CD14-positive monocyte (primary cell): ENCODE measurements around the gene NSMCE3. TPM values are rescaled to one million over a fixed set of nuclear protein-coding genes. Genes with fewer than 3 reads are reported as not detected.

ENCODE experiments used
- DNase-seq, 3 donors: peaks; one replicate each; pipeline ENCODE4 v3.0.0-alpha.2; 2011 to 2022
- H2AFZ ChIP-seq: 2 replicates; pipeline ENCODE4 v1.6.0; 2012; ENCODE audit warnings: mild to moderate bottlenecking, low read depth, low read length, inconsistent platforms; ENCODE audit not compliant: insufficient read depth, poor library complexity, severe bottlenecking
- H3K27ac ChIP-seq, 2 donors: 1 replicate in 1 of 2; 2 replicates in 1 of 2; pipeline ENCODE4 v1.5.1; 2012 to 2013; ENCODE audit warnings: low read length in 2 of 2, control low read depth in 1 of 2, inconsistent platforms in 1 of 2, low read depth in 1 of 2, mild to moderate bottlenecking in 1 of 2
- H3K27me3 ChIP-seq, 2 donors: one replicate each; pipeline versions ENCODE4 v1.6.0 to v1.6.1; 2011 to 2013; ENCODE audit warnings: low read length in 2 of 2; ENCODE audit not compliant: control insufficient read depth in 2 of 2, insufficient read depth in 2 of 2
- H3K36me3 ChIP-seq, 2 donors: replicated peaks in 1 of 2; 1 replicate in 1 of 2; 2 replicates in 1 of 2; pipeline versions ENCODE4 v1.5.1 to v1.6.1; 2012 to 2013; ENCODE audit warnings: low read length in 2 of 2, control low read depth in 1 of 2, inconsistent platforms in 1 of 2, mild to moderate bottlenecking in 1 of 2; ENCODE audit not compliant: insufficient read depth in 2 of 2, control insufficient read depth in 1 of 2
- H3K4me1 ChIP-seq, 2 donors: 1 replicate in 1 of 2; 2 replicates in 1 of 2; pipeline versions ENCODE4 v1.5.1 to v1.6.1; 2012 to 2013; ENCODE audit warnings: low read length in 2 of 2, control low read depth in 1 of 2, inconsistent platforms in 1 of 2, mild to moderate bottlenecking in 1 of 2, moderate library complexity in 1 of 2; ENCODE audit not compliant: insufficient read depth in 2 of 2, control insufficient read depth in 1 of 2
- H3K4me2 ChIP-seq: replicated peaks from 2 replicates; pipeline ENCODE3; 2012; ENCODE audit warnings: low read length, moderate library complexity, mild to moderate bottlenecking; ENCODE audit not compliant: poor library complexity, severe bottlenecking; ENCODE audit errors: extremely low read depth
- H3K4me3 ChIP-seq, 3 experiments: fragments of 200-600 bp in 1 of 3; sonication (generic) in 1 of 3; replicated peaks in 1 of 3; 1 replicate in 2 of 3; 2 replicates in 1 of 3; pipeline ENCODE4 v1.5.1; 2011 to 2013; ENCODE audit warnings: low read length in 3 of 3, mild to moderate bottlenecking in 3 of 3, control low read depth in 2 of 3, low read depth in 2 of 3, inconsistent platforms in 1 of 3, moderate library complexity in 1 of 3
- H3K79me2 ChIP-seq: 2 replicates; pipeline ENCODE4 v1.6.0; 2012; ENCODE audit warnings: mild to moderate bottlenecking, control low read depth, inconsistent platforms, low read length, moderate library complexity; ENCODE audit not compliant: insufficient read depth
- H3K9ac ChIP-seq: 2 replicates; pipeline ENCODE4 v1.6.0; 2017; ENCODE audit warnings: low read length, mild to moderate bottlenecking; ENCODE audit not compliant: insufficient read depth, poor library complexity, severe bottlenecking
- H3K9me3 ChIP-seq, 2 donors: replicated peaks in 1 of 2; 1 replicate in 1 of 2; 2 replicates in 1 of 2; pipeline versions ENCODE4 v1.5.1 to v1.6.1; 2012 to 2013; ENCODE audit warnings: low read length in 2 of 2, control low read depth in 1 of 2; ENCODE audit not compliant: control insufficient read depth in 1 of 2, insufficient read depth in 1 of 2
- H4K20me1 ChIP-seq: 2 replicates; pipeline ENCODE4 v1.6.0; 2012; ENCODE audit warnings: mild to moderate bottlenecking, low read length, control low read depth, moderate library complexity; ENCODE audit not compliant: insufficient read depth
- H3K27ac Mint-ChIP-seq, 7 donors: one replicate each; pipeline ENCODE4 v1.8.0; 2020; ENCODE audit warnings: mild to moderate bottlenecking in 7 of 7, mixed read lengths in 7 of 7, moderate library complexity in 6 of 7, inconsistent platforms in 2 of 7
- H3K27me3 Mint-ChIP-seq, 3 donors: one replicate each; pipeline ENCODE4 v1.8.0; 2021 to 2022; ENCODE audit warnings: low read depth in 3 of 3, mild to moderate bottlenecking in 3 of 3, mixed read lengths in 3 of 3, moderate library complexity in 3 of 3, inconsistent platforms in 1 of 3
- H3K36me3 Mint-ChIP-seq, 2 donors: one replicate each; pipeline ENCODE4 v1.8.0; 2020; ENCODE audit warnings: mixed read lengths in 2 of 2, inconsistent platforms in 1 of 2, mild to moderate bottlenecking in 1 of 2
- H3K4me1 Mint-ChIP-seq: one replicate; pipeline ENCODE4 v1.8.0; 2020; ENCODE audit warnings: mild to moderate bottlenecking, mixed read lengths
- H3K4me3 Mint-ChIP-seq, 2 donors: one replicate each; pipeline ENCODE4 v1.8.0; 2020; ENCODE audit warnings: mild to moderate bottlenecking in 2 of 2, mixed read lengths in 2 of 2, moderate library complexity in 1 of 2
- H3K9me3 Mint-ChIP-seq, 7 donors: one replicate each; pipeline ENCODE4 v1.8.0; 2020 to 2022; ENCODE audit warnings: mixed read lengths in 7 of 7, mild to moderate bottlenecking in 6 of 7, moderate library complexity in 6 of 7, inconsistent platforms in 2 of 7
- WGBS: methylation state at CpG from one replicate; pipeline ENCODE4 v1.1.5; 2013; ENCODE audit warnings: missing lambda C conversion rate; ENCODE audit not compliant: insufficient coverage; 5-methylcytosine and 5-hydroxymethylcytosine counted together
- intact Hi-C, 2 donors: fragments of 100-400 bp; cut with micrococcal nuclease; formaldehyde crosslinking; loops; one replicate each; pipeline versions ENCODE4 v1.15.0 to v1.15.1; 2023
- polyA plus RNA-seq, 3 donors: library from polyadenylated mRNA; depleted of rRNA in 1 of 3; unstranded in 2 of 3; stranded (reverse) in 1 of 3; fragments of 300-500 nt in 2 of 3; fragments of >200 nt in 1 of 3; fragmentation: Illumina TruSeq in 2 of 3; gene quantifications; 1 replicate in 2 of 3; 2 replicates in 1 of 3; pipeline ENCODE4 v1.2.3, GENCODE V29; 2012 to 2021
- TF ChIP-seq, protein P1 (sequence below): fragments of 200-600 bp; IDR thresholded peaks from one replicate; pipeline ENCODE4 v1.8.0; 2022; ENCODE audit warnings: antibody characterized with exemption, mild to moderate bottlenecking

Gene NSMCE3
- polyA plus RNA-seq, 3 donors: 5.9 to 9.0 (median 7.5) TPM

DNA sequence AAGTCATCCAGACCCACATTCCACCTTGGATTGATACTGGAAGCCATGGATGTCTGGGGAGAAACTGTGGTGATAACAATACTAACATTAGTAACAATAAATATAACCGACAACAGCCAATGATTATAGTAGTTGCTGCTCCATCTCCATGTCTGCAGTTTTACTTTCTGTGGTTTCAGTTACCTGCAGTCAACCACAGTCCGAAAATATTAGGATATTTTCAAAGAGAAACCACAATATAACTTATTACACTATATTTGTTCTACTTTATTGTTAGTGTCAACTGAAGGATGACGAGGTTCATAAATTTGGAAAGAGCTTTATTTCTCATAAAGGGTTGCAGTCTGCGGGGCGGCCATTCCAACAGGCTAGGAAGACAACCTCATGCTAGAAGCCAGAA lies 2.6 kb upstream of the NSMCE3 start:
- H3K27ac ChIP-seq: no peak overlapping the region
- Mint-ChIP-seq H3K27ac (no peak overlapping the region), H3K27me3 (peaks cover 3 to 7% (median 7%) of the 10 kb centered on the region in 3 donors), H3K36me3 (peaks cover 0 to 2% of the 10 kb centered on the region in 2 donors), H3K9me3 (peaks cover 0 to 3% (median 0%) of the 10 kb centered on the region in 7 donors), H3K4me1 (peaks cover 28% of the 10 kb centered on the region), H3K4me3 (no peak overlapping the region)
- H3K79me2 ChIP-seq: peaks cover 10% of the 10 kb centered on the region
- no peaks in the 10 kb centered on the region for H3K9me3 ChIP-seq
- H2AFZ ChIP-seq: no peak overlapping the region
- DNase-seq: no peak
- TF ChIP-seq, protein P1, sequence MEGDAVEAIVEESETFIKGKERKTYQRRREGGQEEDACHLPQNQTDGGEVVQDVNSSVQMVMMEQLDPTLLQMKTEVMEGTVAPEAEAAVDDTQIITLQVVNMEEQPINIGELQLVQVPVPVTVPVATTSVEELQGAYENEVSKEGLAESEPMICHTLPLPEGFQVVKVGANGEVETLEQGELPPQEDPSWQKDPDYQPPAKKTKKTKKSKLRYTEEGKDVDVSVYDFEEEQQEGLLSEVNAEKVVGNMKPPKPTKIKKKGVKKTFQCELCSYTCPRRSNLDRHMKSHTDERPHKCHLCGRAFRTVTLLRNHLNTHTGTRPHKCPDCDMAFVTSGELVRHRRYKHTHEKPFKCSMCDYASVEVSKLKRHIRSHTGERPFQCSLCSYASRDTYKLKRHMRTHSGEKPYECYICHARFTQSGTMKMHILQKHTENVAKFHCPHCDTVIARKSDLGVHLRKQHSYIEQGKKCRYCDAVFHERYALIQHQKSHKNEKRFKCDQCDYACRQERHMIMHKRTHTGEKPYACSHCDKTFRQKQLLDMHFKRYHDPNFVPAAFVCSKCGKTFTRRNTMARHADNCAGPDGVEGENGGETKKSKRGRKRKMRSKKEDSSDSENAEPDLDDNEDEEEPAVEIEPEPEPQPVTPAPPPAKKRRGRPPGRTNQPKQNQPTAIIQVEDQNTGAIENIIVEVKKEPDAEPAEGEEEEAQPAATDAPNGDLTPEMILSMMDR: no peak
- intact Hi-C loops: no loop called here
- no peaks in the 10 kb centered on the region for H4K20me1 ChIP-seq
- H3K4me3 ChIP-seq: no peak overlapping the region
- H3K4me2 ChIP-seq: no peak overlapping the region
- peaks cover 24 to 30% of the 10 kb centered on the region in 2 donors for H3K4me1 ChIP-seq
- no peaks in the 10 kb centered on the region for H3K36me3 ChIP-seq
- no peak overlapping the region for H3K9ac ChIP-seq
- H3K27me3 ChIP-seq: peaks cover 0 to 2% of the 10 kb centered on the region in 2 donors
- no CpG with 5 or more reads among the region's 5 CpGs for WGBS

DNA sequence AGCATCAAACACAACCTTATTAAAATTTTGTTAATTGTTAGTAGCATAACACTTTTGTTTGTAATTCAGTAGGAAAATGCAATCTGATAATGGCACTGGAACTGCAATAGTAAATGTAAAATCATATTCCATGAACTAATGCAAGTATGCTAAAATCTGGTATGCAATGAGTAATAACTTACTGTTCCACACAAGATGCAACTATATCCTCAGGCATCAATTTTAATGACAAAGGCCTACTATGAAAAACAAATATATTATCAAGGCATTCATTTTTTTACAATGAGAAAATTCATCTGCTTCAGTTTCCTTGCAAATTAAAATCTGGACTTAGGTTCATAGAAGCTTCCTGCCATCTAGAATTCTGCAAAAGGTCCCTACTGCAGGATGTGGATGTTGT lies 1.4 kb upstream of the NSMCE3 start:
- Histone ChIP-seq H3K36me3 (no peaks in the 10 kb centered on the region), H3K9ac (no peak overlapping the region), H3K4me3 (no peak overlapping the region), H3K9me3 (no peaks in the 10 kb centered on the region), H3K27ac (peak overlapping the region in 1 of 2 donors; percentile 86), H2AFZ (peak overlapping the region; percentile 84), H3K27me3 (peaks cover 0 to 2% of the 10 kb centered on the region in 2 donors), H4K20me1 (no peaks in the 10 kb centered on the region), H3K4me2 (no peak overlapping the region), H3K4me1 (peaks cover 26 to 31% of the 10 kb centered on the region in 2 donors), H3K79me2 (peaks cover 10% of the 10 kb centered on the region)
- H3K4me3 Mint-ChIP-seq: no peak overlapping the region
- TF ChIP-seq, protein P1: no peak
- H3K27ac Mint-ChIP-seq: no peak overlapping the region
- peaks cover 0 to 4% of the 10 kb centered on the region in 2 donors for H3K36me3 Mint-ChIP-seq
- H3K9me3 Mint-ChIP-seq: peaks cover 0 to 3% (median 0%) of the 10 kb centered on the region in 7 donors
- intact Hi-C loops: no loop called here
- H3K27me3 Mint-ChIP-seq: peaks cover 3 to 7% (median 6%) of the 10 kb centered on the region in 3 donors
- peaks cover 40% of the 10 kb centered on the region for H3K4me1 Mint-ChIP-seq
- no peak for DNase-seq
